NCI-H1417 treated with DMSO at 0.1 percent for 48 hours (cell line): ENCODE results near the gene TAF3.

Experiments used
- DNase-seq: peaks from one replicate; lab custom pipeline; 2025; lab: John Stamatoyannopoulos, UW

The TAF3 gene

GRCh38 chr10:8034466-8035005, 216.2 kb downstream of the TAF3 start:
- DNase-seq = no peak

GRCh38 chr10:8035006-8035640, 216.8 kb downstream of the TAF3 start:
- no peak for DNase-seq

- DNase-seq = no peak
These were observed 217.6 kb downstream of the TAF3 start for GRCh38 chr10:8035641-8036470.

GRCh38 chr10:8036506-8037198, 218.3 kb downstream of the TAF3 start:
- DNase-seq = no peak

GRCh38 chr10:8037199-8037801, 219.0 kb downstream of the TAF3 start:
- no peak for DNase-seq

GRCh38 chr10:8037941-8038894, 219.9 kb downstream of the TAF3 start:
- DNase-seq = no peak

- no peak for DNase-seq
These were observed 221.1 kb downstream of the TAF3 start for GRCh38 chr10:8039321-8039881.

GRCh38 chr10:8040651-8041050, 222.3 kb downstream of the TAF3 start:
- DNase-seq = no peak

GRCh38 chr10:8041284-8041991, 223.1 kb downstream of the TAF3 start:
- DNase-seq = no peak

GRCh38 chr10:8041992-8042720, 223.9 kb downstream of the TAF3 start:
- DNase-seq = no peak

- no peak for DNase-seq
These were observed 224.6 kb downstream of the TAF3 start for GRCh38 chr10:8042721-8043568.

GRCh38 chr10:8043569-8044306, 225.4 kb downstream of the TAF3 start:
- no peak for DNase-seq

GRCh38 chr10:8044331-8044907, 226.1 kb downstream of the TAF3 start:
- no peak for DNase-seq

GRCh38 chr10:8044908-8045725, 226.8 kb downstream of the TAF3 start:
- DNase-seq = no peak

- no peak for DNase-seq
These were observed 227.6 kb downstream of the TAF3 start for GRCh38 chr10:8045726-8046494.
